Measurements from ENCODE around the gene MIX23. TPM values are rescaled to one million over a fixed set of nuclear protein-coding genes. Genes with fewer than 3 reads are reported as not detected.

Gene MIX23
- total RNA-seq (2022; extraction: Qiagen RNA extraction) = 45.8 to 71.8 TPM (median 47.6 TPM) in 5 replicates

DNA sequence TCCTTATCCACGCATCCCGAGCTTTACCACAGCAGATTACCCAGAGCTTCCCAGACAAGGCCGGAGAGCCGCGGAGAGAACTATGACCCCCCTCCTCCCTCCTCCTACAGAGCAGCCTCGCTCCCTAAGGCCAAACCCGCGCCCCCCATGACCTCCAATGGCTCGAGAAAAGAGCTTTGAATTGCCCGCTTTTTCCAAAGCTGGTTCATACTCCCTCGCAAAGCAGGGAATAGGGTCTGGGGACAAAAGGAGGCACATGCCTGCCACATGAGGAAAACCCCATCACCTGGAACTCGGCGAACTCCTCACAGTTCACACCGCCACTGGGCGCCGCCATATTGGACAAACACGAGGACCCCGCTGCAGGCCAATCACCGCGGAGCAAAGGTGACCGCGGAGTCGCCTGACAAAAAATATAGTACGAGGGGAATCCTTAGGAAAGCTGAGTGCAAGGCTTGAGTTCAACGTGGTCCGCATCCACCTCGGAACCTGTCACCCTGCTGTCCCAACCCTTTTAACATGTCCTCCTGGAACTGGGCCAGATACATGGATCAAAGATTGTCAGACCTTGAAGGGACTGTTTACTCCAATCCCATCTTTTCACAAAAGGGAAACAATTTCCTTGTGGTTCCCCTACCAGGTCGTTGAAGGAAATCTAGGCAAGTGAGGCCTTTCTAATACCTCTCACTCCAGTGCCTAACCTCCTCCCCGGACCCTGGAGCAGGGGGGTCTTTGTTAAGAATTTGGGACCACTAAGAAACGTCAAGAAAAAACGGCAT is at the start of gene MIX23:
MIX23 (minus strand) TSS at position 344 of the 779 bp plus-strand sequence; CDS start at position 337, 7 bp downstream.

DNA sequence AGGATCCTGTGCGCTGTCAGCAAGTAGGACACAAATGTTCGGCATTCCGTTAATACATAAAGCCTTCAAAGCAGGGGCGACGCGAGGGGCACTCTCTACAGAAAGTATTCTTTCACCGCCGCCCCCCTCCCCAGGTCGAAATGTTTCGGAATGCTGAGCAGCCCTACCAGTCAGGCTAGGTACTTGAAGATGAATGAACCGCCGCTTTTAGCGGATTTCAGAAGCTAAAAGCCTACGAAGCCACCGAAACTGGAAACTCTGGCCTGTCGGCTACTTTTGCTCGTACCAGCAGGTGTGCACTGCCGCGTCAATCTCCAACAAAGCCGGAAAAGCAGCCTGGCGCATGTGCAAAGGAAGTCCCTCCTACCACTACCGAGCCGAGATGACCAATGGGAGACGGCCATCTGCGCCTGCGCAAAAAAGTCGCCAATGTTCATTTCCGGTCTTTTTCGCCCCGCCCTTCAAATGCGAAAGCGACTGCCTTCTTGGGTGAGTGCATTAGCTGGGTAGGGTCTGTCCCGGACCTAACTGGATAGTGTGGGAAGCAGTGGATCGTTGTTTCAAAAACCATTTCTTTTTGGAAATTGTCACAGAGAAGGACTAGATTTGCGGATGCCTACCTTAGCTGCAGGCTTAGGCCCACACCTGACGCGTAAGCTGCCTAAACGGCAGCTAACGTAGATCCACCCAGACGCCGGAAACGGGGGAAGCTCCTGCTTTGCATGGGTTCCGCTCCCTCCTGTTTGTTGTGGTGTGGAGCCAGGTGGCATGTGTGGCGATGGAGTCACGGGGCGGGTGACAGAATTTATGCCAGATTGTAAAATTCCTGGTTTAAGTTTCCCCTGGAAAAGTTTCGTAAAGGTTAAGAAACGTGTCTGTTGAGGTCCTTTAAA is 33.0 kb upstream of the MIX23 start, which contains the start of gene WDR5B:
WDR5B (minus strand) TSS at position 301 of the 893 bp plus-strand sequence. CDS start 534 bp downstream, outside the sequence.

DNA sequence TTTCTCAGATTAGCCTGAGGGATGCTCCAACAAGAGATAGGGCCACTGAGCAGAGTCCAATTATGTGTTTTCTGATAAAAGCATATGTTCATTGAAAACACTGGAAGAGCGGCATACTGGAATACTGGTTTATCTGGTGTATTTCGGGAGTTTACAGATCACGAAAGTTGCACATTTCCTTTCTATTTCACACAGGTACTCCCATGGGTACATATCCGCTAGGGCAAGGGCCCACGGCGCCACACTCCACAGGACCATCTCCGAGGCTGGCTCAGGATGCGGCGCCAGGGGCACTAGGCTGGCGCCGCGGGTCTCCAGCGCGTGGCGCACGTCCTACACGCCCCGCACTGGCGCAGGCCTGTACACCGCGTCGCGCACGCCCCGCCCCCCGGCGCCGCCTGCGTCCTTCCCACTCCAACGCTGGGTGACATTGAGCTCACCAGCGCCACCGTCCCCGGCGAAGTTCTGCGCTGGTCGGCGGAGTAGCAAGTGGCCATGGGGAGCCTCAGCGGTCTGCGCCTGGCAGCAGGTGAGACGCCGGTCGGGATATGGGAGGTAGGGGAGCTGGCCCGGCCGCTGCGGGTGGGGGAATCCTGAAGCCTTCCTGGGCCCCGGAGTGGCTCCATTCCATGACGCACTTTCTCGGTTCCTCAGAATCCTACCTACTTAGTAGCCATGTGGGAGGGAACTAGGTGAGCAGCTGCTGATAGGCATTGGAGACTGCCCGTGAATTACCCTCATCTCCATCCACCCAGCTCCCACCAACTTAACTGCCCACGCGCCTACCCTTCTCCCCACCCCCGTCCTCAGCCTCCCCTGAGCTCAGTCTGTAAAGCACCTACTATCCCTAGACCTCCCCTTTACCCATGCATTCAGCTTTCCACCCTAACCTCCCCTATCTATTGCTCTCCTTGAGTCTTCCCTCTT is 1.0 kb upstream of the MIX23 start, which contains the start of gene FAM162A:
FAM162A (plus strand) TSS at position 412 of the 927 bp plus-strand sequence; CDS start at position 496, 84 bp downstream.

DNA sequence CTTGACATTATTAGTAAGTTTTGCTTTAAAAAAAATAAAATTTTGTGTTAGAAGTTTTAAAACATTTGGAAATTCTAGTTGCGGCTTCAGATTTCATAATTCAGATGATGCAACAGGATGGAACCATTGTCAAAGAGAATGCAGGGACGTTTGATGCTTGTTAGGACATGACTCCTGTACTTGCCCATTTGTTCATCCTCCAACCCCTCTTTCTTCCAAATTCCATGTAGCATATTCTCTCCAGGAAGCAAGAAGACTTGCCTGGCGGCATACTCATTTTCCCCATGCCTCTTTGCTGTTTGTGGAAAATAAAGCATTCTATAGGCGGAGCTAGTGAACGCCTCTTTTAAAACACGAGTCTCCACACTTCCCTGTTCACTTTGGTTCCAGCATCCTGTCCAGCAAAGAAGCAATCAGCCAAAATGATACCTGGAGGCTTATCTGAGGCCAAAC is 58.1 kb downstream of the MIX23 start, which contains the start of gene CSTA:
CSTA (plus strand) TSS at position 378 of the 453 bp plus-strand sequence; CDS start at position 423, 45 bp downstream.

Other genes starting within 250 kb of the MIX23 start
- gene CASR, start 199.6 kb downstream of the MIX23 start, total RNA-seq (2022; extraction: Qiagen RNA extraction) = not detected in 5 replicates
- 0.82 to 1.2 TPM (median 1.0 TPM) in 5 replicates for gene CSTA, start 58.0 kb downstream of the MIX23 start, total RNA-seq (2022; extraction: Qiagen RNA extraction)
- 30.4 to 35.8 TPM (median 35.0 TPM) in 5 replicates for gene FAM162A, start 951 bp upstream of the MIX23 start, total RNA-seq (2022; extraction: Qiagen RNA extraction)
- gene WDR5B, start 32.8 kb upstream of the MIX23 start, total RNA-seq (2022; extraction: Qiagen RNA extraction) = 3.0 to 3.9 TPM (median 3.5 TPM) in 5 replicates
- gene KPNA1, start 131.7 kb upstream of the MIX23 start, total RNA-seq (2022; extraction: Qiagen RNA extraction) = 53.8 to 63.8 TPM (median 61.2 TPM) in 5 replicates
- gene PARP9, start 181.1 kb upstream of the MIX23 start, total RNA-seq (2022; extraction: Qiagen RNA extraction) = 5.1 to 6.3 TPM (median 5.2 TPM) in 5 replicates
- gene DTX3L, start 181.1 kb upstream of the MIX23 start, total RNA-seq (2022; extraction: Qiagen RNA extraction) = 6.7 to 9.8 TPM (median 7.6 TPM) in 5 replicates
- not detected in 5 replicates for gene PARP15, start 194.4 kb upstream of the MIX23 start, total RNA-seq (2022; extraction: Qiagen RNA extraction)

All from A549 treated with CORT108297 at 1 μM for 4 hours (cell line).